ENCODE measurements around the gene NOC2L. TPM values are rescaled to one million over a fixed set of nuclear protein-coding genes. Genes with fewer than 3 reads are reported as not detected.

Gene NOC2L
- total RNA-seq, 1 donor from 2014 or later, result 33.2 TPM

DNA sequence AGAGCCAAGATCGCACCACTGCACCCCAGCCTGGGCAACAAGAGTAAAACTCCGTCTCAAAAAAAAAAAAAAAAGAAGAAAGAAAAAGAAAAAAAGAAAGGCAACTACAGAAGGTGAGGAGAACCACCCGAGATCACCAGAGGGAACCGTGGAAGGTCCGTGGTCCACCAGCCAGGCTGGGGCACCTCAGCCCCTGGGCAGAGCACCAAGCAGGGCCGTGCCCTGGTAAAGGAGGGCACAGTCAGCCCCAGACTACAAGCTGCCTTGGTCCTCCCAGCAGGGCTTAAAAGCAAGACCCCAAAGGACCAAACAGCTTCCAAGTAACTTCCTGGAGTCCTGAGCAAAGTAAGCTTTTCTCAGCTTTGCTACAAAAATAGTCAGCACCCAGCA lies 44.2 kb downstream of the NOC2L start:
- DNase-seq (ENCODE audit: low spot score in 2 of 2), result no peak
- intact Hi-C loops (cut with DNase I), result no loop called here
- peaks cover 0 to 12% of the 10 kb centered on the region in 2 donors for H3K4me1 ChIP-seq
- H3K9me3 ChIP-seq, result no peaks in the 10 kb centered on the region
- no peak overlapping the region for H3K4me3 ChIP-seq
- H3K36me3 ChIP-seq, result no peaks in the 10 kb centered on the region
- H3K27me3 ChIP-seq, result no peaks in the 10 kb centered on the region
- no peak for TF ChIP-seq CTCF (IDR thresholded peaks at IDR 0.05)
- no peak overlapping the region for H3K27ac ChIP-seq

GRCh38 chr1:914131-914890 lies 44.7 kb downstream of the NOC2L start:
- no peak for DNase-seq (ENCODE audit: low spot score in 2 of 2)
- no peaks in the 10 kb centered on the region for H3K27me3 ChIP-seq

GRCh38 chr1:913491-914130 lies 45.4 kb downstream of the NOC2L start:
- TF ChIP-seq CTCF (IDR thresholded peaks at IDR 0.05), result no peak
- no peaks in the 10 kb centered on the region for H3K9me3 ChIP-seq
- peaks cover 0 to 12% of the 10 kb centered on the region in 2 donors for H3K4me1 ChIP-seq
- no peak overlapping the region for H3K27ac ChIP-seq
- H3K27me3 ChIP-seq, result no peaks in the 10 kb centered on the region
- no peaks in the 10 kb centered on the region for H3K36me3 ChIP-seq
- intact Hi-C loops (cut with DNase I), result no loop called here
- peak in 1 of 2 donors; percentile 6 for DNase-seq (ENCODE audit: low spot score in 2 of 2)
- no peak overlapping the region for H3K4me3 ChIP-seq

More at GRCh38 chr1:914131-914890, 44.7 kb downstream of the NOC2L start:
- H3K27ac ChIP-seq, result no peak overlapping the region
- no peak overlapping the region for H3K4me3 ChIP-seq
- intact Hi-C loops (cut with DNase I), result no loop called here
- peaks cover 0 to 12% of the 10 kb centered on the region in 2 donors for H3K4me1 ChIP-seq
- no peak for TF ChIP-seq CTCF (IDR thresholded peaks at IDR 0.05)
- H3K36me3 ChIP-seq, result no peaks in the 10 kb centered on the region
- H3K9me3 ChIP-seq, result no peaks in the 10 kb centered on the region

GRCh38 chr1:912740-913301 lies 46.2 kb downstream of the NOC2L start:
- intact Hi-C loops (cut with DNase I), result no loop called here

More at GRCh38 chr1:912740-913301, 46.2 kb downstream of the NOC2L start:
- no peak for TF ChIP-seq CTCF (IDR thresholded peaks at IDR 0.05)
- no peaks in the 10 kb centered on the region for H3K36me3 ChIP-seq
- H3K4me3 ChIP-seq, result no peak overlapping the region
- peaks cover 0 to 12% of the 10 kb centered on the region in 2 donors for H3K4me1 ChIP-seq
- no peaks in the 10 kb centered on the region for H3K9me3 ChIP-seq
- DNase-seq (ENCODE audit: low spot score in 2 of 2), result peak; percentile 4 to 58
- no peaks in the 10 kb centered on the region for H3K27me3 ChIP-seq
- H3K27ac ChIP-seq, result no peak overlapping the region
